SU-DHL-6 (cell line): ENCODE results near the gene PTGIS.

Source experiments
- H2AFZ ChIP-seq: fragments of 200-600 bp; sonication (generic); 2 replicates; pipeline ENCODE4 v1.6.1; 2014; ENCODE audit warnings: low read depth, mild to moderate bottlenecking, moderate library complexity, mixed read lengths, antibody characterized with exemption, low read length; ENCODE audit not compliant: severe bottlenecking
- H3F3A ChIP-seq: fragments of 200-600 bp; shearing (Covaris generic); 2 replicates; pipeline ENCODE4 v1.6.0; 2016; ENCODE audit warnings: antibody characterized with exemption, mild to moderate bottlenecking; ENCODE audit not compliant: insufficient read depth
- H3K27ac ChIP-seq: fragments of 200-600 bp; sonication (generic); 2 replicates; pipeline ENCODE4 v1.5.1; 2016; ENCODE audit warnings: low read depth, mild to moderate bottlenecking, low read length, moderate library complexity, mixed read lengths
- H3K27me3 ChIP-seq: fragments of 200-600 bp; sonication (generic), shearing (Covaris generic); 2 replicates; pipeline ENCODE4 v1.6.0; 2014; ENCODE audit warnings: mild to moderate bottlenecking, low read length
- H3K36me3 ChIP-seq: fragments of 200-600 bp; sonication (generic); 2 replicates; pipeline ENCODE4 v1.6.1; 2014; ENCODE audit warnings: mild to moderate bottlenecking, low read length, mixed read lengths
- H3K4me2 ChIP-seq: fragments of 300-600, 200-600 bp; shearing (Covaris generic), sonication (generic); 2 replicates; pipeline ENCODE4 v1.6.0; 2014; ENCODE audit warnings: low read length, low read depth, mild to moderate bottlenecking; ENCODE audit not compliant: poor library complexity, severe bottlenecking
- H3K4me3 ChIP-seq: fragments of 200-600 bp; sonication (generic); 2 replicates; pipeline ENCODE4 v1.5.1; 2014; ENCODE audit warnings: antibody characterized with exemption, low read length, mild to moderate bottlenecking, mixed read lengths; ENCODE audit not compliant: insufficient read depth, poor library complexity, severe bottlenecking
- H3K79me2 ChIP-seq: fragments of 200-600 bp; sonication (generic); 2 replicates; pipeline ENCODE4 v1.6.1; 2014; ENCODE audit warnings: mild to moderate bottlenecking, low read length, moderate library complexity; ENCODE audit not compliant: insufficient read depth
- H3K9ac ChIP-seq: fragments of 200-600 bp; sonication (generic); 2 replicates; pipeline ENCODE4 v1.7.0; 2014; ENCODE audit warnings: mild to moderate bottlenecking, low read length
- H3K9me2 ChIP-seq: fragments of 200-600 bp; sonication (generic); replicated peaks from 2 replicates; pipeline ENCODE4 v1.6.1; 2014; ENCODE audit warnings: low read length; ENCODE audit not compliant: insufficient read depth
- H3K9me3 ChIP-seq: fragments of 200-600 bp; sonication (generic); 2 replicates; pipeline ENCODE4 v1.6.1; 2014; ENCODE audit warnings: low read length, mixed read lengths; ENCODE audit not compliant: insufficient read depth
- H4K20me1 ChIP-seq: fragments of 200-600 bp; sonication (generic); 2 replicates; pipeline ENCODE4 v1.6.1; 2014; ENCODE audit warnings: low read depth, mild to moderate bottlenecking, antibody characterized with exemption, low read length, moderate library complexity, mixed read lengths
- CTCF ChIP-seq: fragments of 200-600 bp; sonication (generic); IDR thresholded peaks from one replicate; pipeline ENCODE4 v1.5.1; 2017; ENCODE audit warnings: antibody characterized with exemption, mild to moderate bottlenecking, low read length, moderate library complexity; ENCODE audit not compliant: insufficient read depth, poor library complexity, severe bottlenecking
- EZH2phosphoT487 ChIP-seq: fragments of 200-600 bp; sonication (generic), shearing (Covaris generic); conservative IDR thresholded peaks from 2 replicates; pipeline ENCODE4 v1.6.1; 2018; ENCODE audit warnings: mild to moderate bottlenecking, antibody characterized with exemption, low read length, moderate library complexity, mixed read lengths

Gene PTGIS

GRCh38 chr20:49603209-49603627, 35.3 kb upstream of the PTGIS start:
- Histone ChIP-seq H3K79me2 (no peaks in the 10 kb centered on the region), H3K4me2 (no peak overlapping the region), H3F3A (no peaks in the 10 kb centered on the region), H3K9ac (no peak overlapping the region), H3K9me3 (no peaks in the 10 kb centered on the region), H4K20me1 (no peaks in the 10 kb centered on the region), H3K9me2 (no peaks in the 10 kb centered on the region), H3K27me3 (no peaks in the 10 kb centered on the region), H2AFZ (no peak overlapping the region), H3K27ac (no peak overlapping the region), H3K36me3 (no peaks in the 10 kb centered on the region), H3K4me3 (no peak overlapping the region)
- TF ChIP-seq CTCF (no peak), EZH2phosphoT487 (no peak)

GRCh38 chr20:49602345-49603208, 34.6 kb upstream of the PTGIS start:
- Histone ChIP-seq H3K79me2 (no peaks in the 10 kb centered on the region), H3K9me3 (no peaks in the 10 kb centered on the region), H4K20me1 (no peaks in the 10 kb centered on the region), H2AFZ (no peak overlapping the region), H3K27ac (no peak overlapping the region), H3K4me3 (no peak overlapping the region), H3K9ac (no peak overlapping the region), H3F3A (no peaks in the 10 kb centered on the region), H3K4me2 (no peak overlapping the region), H3K9me2 (no peaks in the 10 kb centered on the region), H3K36me3 (no peaks in the 10 kb centered on the region), H3K27me3 (no peaks in the 10 kb centered on the region)
- TF ChIP-seq CTCF (no peak), EZH2phosphoT487 (no peak)

- H3K9me3 ChIP-seq = no peaks in the 10 kb centered on the region
- H2AFZ ChIP-seq = no peak overlapping the region
- H3K9ac ChIP-seq = no peak overlapping the region
- no peak overlapping the region for H3K4me3 ChIP-seq
- H3K4me2 ChIP-seq = no peak overlapping the region
- TF ChIP-seq CTCF = no peak
- no peak for TF ChIP-seq EZH2phosphoT487
- H3F3A ChIP-seq = no peaks in the 10 kb centered on the region
- H3K79me2 ChIP-seq = no peaks in the 10 kb centered on the region
- no peaks in the 10 kb centered on the region for H3K9me2 ChIP-seq
- no peaks in the 10 kb centered on the region for H3K36me3 ChIP-seq
- no peaks in the 10 kb centered on the region for H4K20me1 ChIP-seq
- no peak overlapping the region for H3K27ac ChIP-seq
- no peaks in the 10 kb centered on the region for H3K27me3 ChIP-seq
Observed at GRCh38 chr20:49601153-49601924, 33.4 kb upstream of the PTGIS start.
